Fibroblast of lung (primary cell): ENCODE results near the gene XKR7. TPM values are rescaled to one million over a fixed set of nuclear protein-coding genes. Genes with fewer than 3 reads are reported as not detected.
"Not testable (repeated sequence)": the region's sequence is repeated elsewhere in the genome, so short reads cannot be mapped to it uniquely, and the experiment has no call there.

Source experiments
- DNase-seq, 2 donors: peaks; one replicate each; pipeline versions ENCODE4 v3.0.0 to v3.0.0-alpha.2; 2010; ENCODE audit warnings: low read depth in 2 of 2
- H2AFZ ChIP-seq: 2 replicates; pipeline ENCODE4 v1.5.1; 2012; ENCODE audit warnings: low read length, control low read depth, inconsistent platforms
- H3K27ac ChIP-seq: 2 replicates; pipeline ENCODE4 v1.5.1; 2011; ENCODE audit warnings: low read length, control low read depth; ENCODE audit not compliant: insufficient read depth
- H3K27me3 ChIP-seq: 2 replicates; pipeline ENCODE4 v1.5.1; 2011; ENCODE audit warnings: mild to moderate bottlenecking, low read length; ENCODE audit not compliant: control insufficient read depth, insufficient read depth
- H3K36me3 ChIP-seq: 2 replicates; pipeline ENCODE4 v1.5.1; 2011; ENCODE audit warnings: low read length; ENCODE audit not compliant: control insufficient read depth, insufficient read depth
- H3K4me1 ChIP-seq: 2 replicates; pipeline ENCODE4 v1.5.1; 2011; ENCODE audit warnings: low read length; ENCODE audit not compliant: control insufficient read depth, insufficient read depth; ENCODE audit errors: extremely low read depth
- H3K4me2 ChIP-seq: 2 replicates; pipeline ENCODE4 v1.5.1; 2011; ENCODE audit warnings: low read length, control low read depth; ENCODE audit not compliant: insufficient read depth; ENCODE audit errors: extremely low read depth
- H3K4me3 ChIP-seq, 4 experiments: fragments of 200-600 bp in 1 of 4; sonication (generic) in 1 of 4; replicated peaks in 1 of 4; 2 replicates each; pipeline ENCODE4 v1.5.1; 2011 to 2016; ENCODE audit warnings: low read length in 4 of 4, low read depth in 3 of 4, mild to moderate bottlenecking in 3 of 4, control low read depth in 2 of 4, inconsistent platforms in 1 of 4, mixed read lengths in 1 of 4; ENCODE audit not compliant: insufficient read depth in 1 of 4; ENCODE audit errors: control extremely low read depth in 1 of 4
- H3K79me2 ChIP-seq: 2 replicates; pipeline ENCODE4 v1.5.1; 2012; ENCODE audit warnings: mild to moderate bottlenecking, low read length, inconsistent platforms; ENCODE audit not compliant: control insufficient read depth, insufficient read depth
- H3K9ac ChIP-seq: 2 replicates; pipeline ENCODE4 v1.5.1; 2011; ENCODE audit warnings: mild to moderate bottlenecking, low read length, control low read depth; ENCODE audit not compliant: insufficient read depth
- H3K9me3 ChIP-seq: 2 replicates; pipeline ENCODE4 v1.5.1; 2012; ENCODE audit warnings: low read depth, low read length; ENCODE audit not compliant: control insufficient read depth, insufficient read depth
- H4K20me1 ChIP-seq: 2 replicates; pipeline ENCODE4 v1.5.1; 2011; ENCODE audit warnings: low read length; ENCODE audit not compliant: control insufficient read depth, insufficient read depth; ENCODE audit errors: extremely low read depth
- EZH2 ChIP-seq: IDR thresholded peaks from 2 replicates; pipeline ENCODE4 v1.5.1; 2012; ENCODE audit warnings: low read length, control low read depth, mild to moderate bottlenecking; ENCODE audit errors: missing control alignments
- polyA plus RNA-seq, 2 donors: library from polyadenylated mRNA; depleted of rRNA in 1 of 2; stranded (reverse) in 1 of 2; unstranded in 1 of 2; fragments of >200 nt; gene quantifications; 2 replicates each; pipeline ENCODE4 v1.2.1, GENCODE V29; 2011 to 2012; ENCODE audit warnings: missing spikeins in 1 of 2
- total RNA-seq: library from RNA; depleted of rRNA; stranded (reverse); fragments of >200 nt; gene quantifications from 2 replicates; pipeline ENCODE4 v1.2.1, GENCODE V29; 2014
- TF ChIP-seq, protein P1 (sequence below), 2 donors: IDR thresholded peaks in 1 of 2; conservative IDR thresholded peaks in 1 of 2; 1 replicate in 1 of 2; 2 replicates in 1 of 2; pipeline ENCODE4 v1.5.1; 2011 to 2012; ENCODE audit warnings: low read length in 2 of 2, control low read depth in 1 of 2, inconsistent platforms in 1 of 2, low read depth in 1 of 2, mild to moderate bottlenecking in 1 of 2

Gene XKR7
- total and polyA plus RNA-seq, 2 donors (not counting 1 experiment from before 2014, with no cell fraction given) = not detected

DNA sequence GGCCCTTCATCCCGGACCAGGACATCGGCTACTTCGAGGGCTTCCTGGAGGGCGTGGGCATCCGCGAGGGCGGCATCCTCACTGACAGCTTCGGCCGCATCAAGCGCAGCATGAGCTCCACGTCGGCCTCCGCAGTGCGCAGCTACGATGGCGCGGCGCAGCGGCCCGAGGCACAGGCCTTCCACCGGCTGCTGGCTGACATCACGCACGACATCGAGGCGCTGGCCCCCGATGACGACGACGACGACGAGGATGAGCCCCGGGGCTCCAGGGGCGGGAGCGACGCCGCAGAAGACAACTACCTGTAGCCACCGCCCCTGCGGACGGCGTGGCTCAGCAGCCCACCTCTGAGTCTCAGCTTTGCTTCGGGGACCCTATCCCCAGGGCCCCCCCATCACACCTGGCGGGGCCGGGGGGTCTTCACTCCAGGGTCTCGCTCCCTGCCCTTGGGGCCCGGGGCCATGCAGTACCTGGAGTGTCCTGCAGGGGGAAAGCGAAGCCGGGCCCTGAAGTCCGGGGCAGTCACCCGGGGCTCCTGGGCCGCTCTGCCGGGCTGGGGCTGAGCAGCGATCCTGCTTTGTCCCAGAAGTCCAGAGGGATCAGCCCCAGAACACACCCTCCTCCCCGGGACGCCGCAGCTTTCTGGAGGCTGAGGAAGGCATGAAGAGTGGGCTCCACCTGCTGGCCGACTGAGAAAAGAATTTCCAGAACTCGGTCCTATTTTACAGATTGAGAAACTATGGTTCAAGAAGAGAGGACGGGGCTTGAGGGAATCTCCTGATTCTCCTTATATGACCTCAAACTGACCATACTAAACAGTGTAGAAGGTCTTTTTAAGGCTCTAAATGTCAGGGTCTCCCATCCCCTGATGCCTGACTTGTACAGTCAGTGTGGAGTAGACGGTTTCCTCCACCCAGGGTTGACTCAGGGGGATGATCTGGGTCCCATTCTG is 63.3 kb downstream of the XKR7 start:
- peaks cover 37% of the 10 kb centered on the region for H3K27me3 ChIP-seq

DNA sequence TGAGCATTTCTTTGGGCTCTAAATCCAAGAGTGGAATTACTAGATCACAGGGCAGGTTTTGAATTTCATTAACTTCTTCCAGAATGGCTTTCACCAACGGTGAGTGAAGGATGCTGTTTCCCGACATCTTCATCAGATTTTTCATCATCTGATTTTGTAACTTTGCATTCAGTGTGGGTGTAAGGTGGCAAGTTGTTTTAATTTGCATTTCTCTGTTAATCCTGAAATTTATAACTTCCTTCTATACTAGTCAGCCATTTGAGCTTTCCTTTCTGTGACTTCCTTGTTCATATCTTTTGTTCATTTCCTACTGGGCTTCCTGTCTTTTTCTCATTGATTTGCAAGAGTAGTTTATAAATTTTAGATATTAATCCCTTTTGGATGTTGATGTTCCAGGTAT is 65.4 kb downstream of the XKR7 start:
- H3K9ac ChIP-seq = no peak overlapping the region
- no peak for TF ChIP-seq EZH2
- TF ChIP-seq, protein P1, sequence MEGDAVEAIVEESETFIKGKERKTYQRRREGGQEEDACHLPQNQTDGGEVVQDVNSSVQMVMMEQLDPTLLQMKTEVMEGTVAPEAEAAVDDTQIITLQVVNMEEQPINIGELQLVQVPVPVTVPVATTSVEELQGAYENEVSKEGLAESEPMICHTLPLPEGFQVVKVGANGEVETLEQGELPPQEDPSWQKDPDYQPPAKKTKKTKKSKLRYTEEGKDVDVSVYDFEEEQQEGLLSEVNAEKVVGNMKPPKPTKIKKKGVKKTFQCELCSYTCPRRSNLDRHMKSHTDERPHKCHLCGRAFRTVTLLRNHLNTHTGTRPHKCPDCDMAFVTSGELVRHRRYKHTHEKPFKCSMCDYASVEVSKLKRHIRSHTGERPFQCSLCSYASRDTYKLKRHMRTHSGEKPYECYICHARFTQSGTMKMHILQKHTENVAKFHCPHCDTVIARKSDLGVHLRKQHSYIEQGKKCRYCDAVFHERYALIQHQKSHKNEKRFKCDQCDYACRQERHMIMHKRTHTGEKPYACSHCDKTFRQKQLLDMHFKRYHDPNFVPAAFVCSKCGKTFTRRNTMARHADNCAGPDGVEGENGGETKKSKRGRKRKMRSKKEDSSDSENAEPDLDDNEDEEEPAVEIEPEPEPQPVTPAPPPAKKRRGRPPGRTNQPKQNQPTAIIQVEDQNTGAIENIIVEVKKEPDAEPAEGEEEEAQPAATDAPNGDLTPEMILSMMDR (conservative IDR thresholded peaks at IDR 0.05 in 1 of 2, IDR thresholded peaks at IDR 0.05 in 1 of 2; ENCODE audit: low read depth in 1 of 2, low read length in 2 of 2) = no peak
- no peaks in the 10 kb centered on the region for H3K4me1 ChIP-seq
- H3K27me3 ChIP-seq = peaks cover 43% of the 10 kb centered on the region
- no peak overlapping the region for H3K27ac ChIP-seq
- no peaks in the 10 kb centered on the region for H3K79me2 ChIP-seq
- no peaks in the 10 kb centered on the region for H3K36me3 ChIP-seq
- no peak overlapping the region for H2AFZ ChIP-seq
- H3K9me3 ChIP-seq = no peaks in the 10 kb centered on the region
- H4K20me1 ChIP-seq = no peaks in the 10 kb centered on the region
- no peak overlapping the region for H3K4me3 ChIP-seq
- DNase-seq = no peak
- no peak overlapping the region for H3K4me2 ChIP-seq

More for the DNA sequence above, 63.3 kb downstream of the XKR7 start:
- H3K27ac ChIP-seq = no peak overlapping the region
- no peaks in the 10 kb centered on the region for H3K4me1 ChIP-seq
- H3K4me3 ChIP-seq = peak overlapping the region in 1 of 4 experiments; percentile 22
- peak overlapping the region; percentile 11 for H3K4me2 ChIP-seq
- DNase-seq = peak; percentile 75 to 80
- H3K9ac ChIP-seq = no peak overlapping the region
- TF ChIP-seq, protein P1 (conservative IDR thresholded peaks at IDR 0.05 in 1 of 2, IDR thresholded peaks at IDR 0.05 in 1 of 2; ENCODE audit: low read depth in 1 of 2, low read length in 2 of 2) = peak; percentile 71 to 88
- TF ChIP-seq EZH2 = peak; percentile 58
- H2AFZ ChIP-seq = no peak overlapping the region
- H3K79me2 ChIP-seq = no peaks in the 10 kb centered on the region
- H4K20me1 ChIP-seq = no peaks in the 10 kb centered on the region
- H3K36me3 ChIP-seq = no peaks in the 10 kb centered on the region
- no peaks in the 10 kb centered on the region for H3K9me3 ChIP-seq

DNA sequence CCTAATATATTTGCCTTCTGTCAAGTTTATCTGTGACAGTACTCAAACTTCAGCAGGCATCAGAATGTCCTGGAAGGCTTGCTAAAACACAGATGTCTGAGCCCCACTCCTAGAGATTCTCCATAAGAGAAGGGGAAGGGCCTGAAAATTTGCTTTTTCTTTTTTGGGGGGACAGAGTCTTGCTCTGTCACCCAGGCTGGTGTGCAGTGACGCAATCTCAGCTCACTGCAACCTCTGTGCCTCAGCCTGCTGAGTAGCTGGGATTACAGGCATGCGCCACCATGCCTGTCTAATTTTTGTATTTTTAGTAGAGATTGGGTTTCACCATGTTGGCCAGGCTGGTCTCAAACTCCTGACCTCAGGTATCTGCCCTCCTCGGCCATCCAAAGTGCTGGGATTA is 65.8 kb downstream of the XKR7 start:
- not testable (repeated sequence) for H2AFZ ChIP-seq, H3K79me2 ChIP-seq, H3K4me2 ChIP-seq, H4K20me1 ChIP-seq, DNase-seq, H3K27ac ChIP-seq, H3K9me3 ChIP-seq, H3K9ac ChIP-seq, H3K36me3 ChIP-seq, H3K4me1 ChIP-seq, H3K4me3 ChIP-seq
- H3K27me3 ChIP-seq = peaks cover 45% of the 10 kb centered on the region
